Stimulated activated naive CD8-positive, alpha-beta T cell treated with anti-CD3 and anti-CD28 coated beads, Interleukin-15, Interleukin-2, amounts not matched to agents 100 ng/mL and 50 ng/mL, for 24 hours (primary cell): ENCODE measurements around the gene SLC45A1.

Source experiments
- H3K27ac Mint-ChIP-seq: one replicate; pipeline ENCODE4 v1.8.0; 2021; ENCODE audit warnings: mild to moderate bottlenecking, mixed read lengths
- H3K27me3 Mint-ChIP-seq: one replicate; pipeline ENCODE4 v1.8.0; 2021; ENCODE audit warnings: mixed read lengths
- H3K36me3 Mint-ChIP-seq: one replicate; pipeline ENCODE4 v1.8.0; 2021; ENCODE audit warnings: low read depth, mixed read lengths
- H3K4me1 Mint-ChIP-seq: one replicate; pipeline ENCODE4 v1.8.0; 2021; ENCODE audit warnings: low read depth, mixed read lengths
- H3K4me3 Mint-ChIP-seq: one replicate; pipeline ENCODE4 v1.8.0; 2021; ENCODE audit warnings: mild to moderate bottlenecking, mixed read lengths
- H3K9me3 Mint-ChIP-seq: one replicate; pipeline ENCODE4 v1.8.0; 2021; ENCODE audit warnings: mixed read lengths

SLC45A1 gene

DNA sequence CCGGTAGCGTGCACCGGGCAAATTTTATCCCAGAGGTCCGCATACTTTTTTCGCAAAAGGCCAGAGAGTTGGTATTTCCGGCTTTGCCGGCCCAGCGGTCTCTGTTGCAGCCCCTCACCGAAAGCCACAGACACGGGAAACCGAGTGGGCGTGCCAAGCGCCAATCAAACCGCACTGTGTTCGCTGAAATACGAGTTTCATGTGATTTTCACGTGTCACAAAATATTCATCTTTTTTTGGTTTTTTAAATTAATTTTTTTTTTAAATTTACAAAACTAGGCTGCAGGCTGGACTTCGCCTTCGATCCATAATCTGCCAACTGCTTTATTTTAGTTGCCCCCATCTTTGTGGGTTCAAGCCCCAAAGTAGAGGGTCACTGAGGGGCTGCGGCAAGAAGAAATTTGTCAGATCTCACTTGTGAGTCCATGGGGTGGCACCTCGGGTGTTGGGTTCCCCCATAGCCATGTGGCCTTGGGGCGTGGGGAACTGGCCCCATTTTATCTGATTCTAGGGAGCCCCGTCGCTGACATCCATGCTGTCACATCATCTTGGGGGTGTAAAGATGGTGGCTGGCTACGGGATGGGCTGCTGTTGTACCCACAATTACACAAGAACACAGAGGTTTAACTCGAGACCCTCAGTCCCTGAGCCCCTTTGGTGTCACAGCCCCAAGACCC, 20.8 kb downstream of the SLC45A1 start:
- peaks cover 3% of the 10 kb centered on the region for H3K9me3 Mint-ChIP-seq
- no peak overlapping the region for H3K27ac Mint-ChIP-seq
- H3K4me1 Mint-ChIP-seq, result no peaks in the 10 kb centered on the region
- H3K36me3 Mint-ChIP-seq, result peaks cover 4% of the 10 kb centered on the region
- no peak overlapping the region for H3K4me3 Mint-ChIP-seq
- no peaks in the 10 kb centered on the region for H3K27me3 Mint-ChIP-seq

- Mint-ChIP-seq H3K4me3 (no peak overlapping the region), H3K4me1 (no peaks in the 10 kb centered on the region), H3K36me3 (peaks cover 4% of the 10 kb centered on the region), H3K9me3 (peaks cover 3% of the 10 kb centered on the region), H3K27ac (no peak overlapping the region), H3K27me3 (no peaks in the 10 kb centered on the region)
Measured at GRCh38 chr1:8339203-8339600, 21.3 kb downstream of the SLC45A1 start.

DNA sequence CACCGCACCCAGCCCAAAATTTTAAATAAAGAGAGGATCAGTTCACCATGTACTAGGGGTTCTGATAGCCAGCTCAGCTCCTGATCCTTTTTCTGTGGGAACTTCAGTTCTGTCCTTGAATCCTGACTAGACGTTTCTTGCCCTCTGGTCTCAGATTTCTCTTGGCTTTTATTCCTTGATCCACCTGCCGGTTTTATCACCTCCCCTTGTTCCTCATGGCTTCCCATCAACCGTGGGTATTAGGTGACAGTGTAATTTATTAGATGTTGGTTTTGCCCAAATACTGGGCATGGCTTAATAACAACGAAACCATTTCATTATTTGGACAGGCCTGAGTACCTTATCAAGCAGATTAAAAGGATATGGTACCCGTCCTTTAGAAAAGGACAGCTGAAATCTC, 22.5 kb downstream of the SLC45A1 start:
- Mint-ChIP-seq H3K9me3 (peaks cover 3% of the 10 kb centered on the region), H3K4me1 (no peaks in the 10 kb centered on the region), H3K4me3 (no peak overlapping the region), H3K27ac (no peak overlapping the region), H3K27me3 (no peaks in the 10 kb centered on the region), H3K36me3 (peaks cover 4% of the 10 kb centered on the region)

- Mint-ChIP-seq H3K27me3 (no peaks in the 10 kb centered on the region), H3K36me3 (no peaks in the 10 kb centered on the region), H3K4me1 (no peaks in the 10 kb centered on the region), H3K9me3 (no peaks in the 10 kb centered on the region), H3K4me3 (no peak overlapping the region), H3K27ac (no peak overlapping the region)
Measured at GRCh38 chr1:8342325-8342724, 24.4 kb downstream of the SLC45A1 start.

DNA sequence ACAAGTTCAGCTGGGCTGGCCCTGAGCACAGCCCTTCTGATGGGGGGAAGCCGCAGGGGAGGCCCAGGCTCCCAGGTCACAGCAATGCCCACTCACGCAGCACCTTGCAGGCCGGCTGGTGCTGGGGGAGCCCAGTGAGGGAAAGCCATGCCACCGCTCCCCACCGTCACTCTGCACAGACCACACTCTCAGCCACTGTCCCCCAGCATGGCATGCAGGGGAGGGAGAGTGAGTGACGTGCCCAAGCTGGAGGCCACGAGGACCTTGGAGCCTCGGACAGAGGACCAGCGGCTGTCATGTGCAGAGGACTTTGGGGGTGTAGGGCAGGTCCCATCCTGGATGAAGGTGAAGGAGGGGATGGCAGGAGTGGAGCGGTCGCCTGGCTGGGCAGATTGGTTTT, 25.1 kb downstream of the SLC45A1 start:
- no peak overlapping the region for H3K27ac Mint-ChIP-seq
- no peak overlapping the region for H3K4me3 Mint-ChIP-seq
- no peaks in the 10 kb centered on the region for H3K9me3 Mint-ChIP-seq
- H3K4me1 Mint-ChIP-seq, result no peaks in the 10 kb centered on the region
- H3K36me3 Mint-ChIP-seq, result no peaks in the 10 kb centered on the region
- H3K27me3 Mint-ChIP-seq, result no peaks in the 10 kb centered on the region

DNA sequence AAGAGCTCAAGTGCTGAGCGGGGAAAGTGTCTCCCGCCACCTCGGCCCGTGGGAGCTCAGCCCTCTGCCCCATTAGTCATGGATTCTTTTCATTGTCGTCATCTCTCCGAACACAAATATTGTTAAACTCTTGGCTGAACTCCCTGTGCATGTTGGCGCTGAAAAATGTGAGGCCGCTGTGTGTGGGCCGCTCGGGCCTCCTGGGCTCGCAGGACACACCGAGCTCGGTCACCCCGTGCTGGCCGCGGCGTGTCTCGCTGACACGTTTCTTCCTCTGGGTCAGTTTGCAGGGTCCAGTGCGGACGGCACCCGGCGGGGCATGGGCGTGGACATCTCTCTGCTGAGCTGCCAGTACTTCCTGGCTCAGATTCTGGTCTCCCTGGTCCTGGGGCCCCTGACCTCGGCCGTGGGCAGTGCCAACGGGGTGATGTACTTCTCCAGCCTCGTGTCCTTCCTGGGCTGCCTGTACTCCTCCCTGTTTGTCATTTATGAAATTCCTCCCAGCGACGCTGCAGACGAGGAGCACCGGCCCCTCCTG, 25.6 kb downstream of the SLC45A1 start:
- H3K4me1 Mint-ChIP-seq, result no peaks in the 10 kb centered on the region
- no peaks in the 10 kb centered on the region for H3K36me3 Mint-ChIP-seq
- no peak overlapping the region for H3K27ac Mint-ChIP-seq
- H3K9me3 Mint-ChIP-seq, result no peaks in the 10 kb centered on the region
- no peaks in the 10 kb centered on the region for H3K27me3 Mint-ChIP-seq
- H3K4me3 Mint-ChIP-seq, result no peak overlapping the region

DNA sequence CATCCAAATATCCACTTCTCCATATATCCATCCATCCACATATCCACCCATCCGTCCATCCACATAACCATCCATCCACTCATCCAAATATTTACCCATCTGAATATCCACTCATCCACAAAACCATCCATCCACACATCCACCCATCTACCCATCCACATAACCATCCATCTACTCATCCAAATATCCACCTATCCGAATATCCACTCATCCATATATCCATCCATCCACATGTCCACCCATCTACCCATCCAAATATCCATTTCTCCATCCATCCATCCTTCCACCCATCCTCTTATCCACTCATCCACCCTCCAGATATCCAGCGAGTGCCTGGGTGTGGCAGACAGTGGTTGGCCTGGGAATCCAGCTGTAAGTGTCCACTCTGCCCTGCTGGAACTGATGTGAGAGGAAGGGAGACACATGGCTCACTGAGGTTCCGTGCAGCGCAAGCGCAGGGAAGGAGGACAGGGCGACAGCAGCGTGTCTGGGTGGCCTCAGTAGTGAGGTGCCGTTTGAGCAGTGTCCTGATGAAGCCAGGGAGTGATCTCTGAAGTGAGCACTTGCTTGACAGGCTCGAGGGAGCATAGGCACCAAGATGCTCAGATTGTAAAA, 27.1 kb downstream of the SLC45A1 start:
- H3K27me3 Mint-ChIP-seq, result no peaks in the 10 kb centered on the region
- H3K4me1 Mint-ChIP-seq, result no peaks in the 10 kb centered on the region
- H3K27ac Mint-ChIP-seq, result no peak overlapping the region
- H3K36me3 Mint-ChIP-seq, result no peaks in the 10 kb centered on the region
- H3K4me3 Mint-ChIP-seq, result no peak overlapping the region
- H3K9me3 Mint-ChIP-seq, result no peaks in the 10 kb centered on the region

DNA sequence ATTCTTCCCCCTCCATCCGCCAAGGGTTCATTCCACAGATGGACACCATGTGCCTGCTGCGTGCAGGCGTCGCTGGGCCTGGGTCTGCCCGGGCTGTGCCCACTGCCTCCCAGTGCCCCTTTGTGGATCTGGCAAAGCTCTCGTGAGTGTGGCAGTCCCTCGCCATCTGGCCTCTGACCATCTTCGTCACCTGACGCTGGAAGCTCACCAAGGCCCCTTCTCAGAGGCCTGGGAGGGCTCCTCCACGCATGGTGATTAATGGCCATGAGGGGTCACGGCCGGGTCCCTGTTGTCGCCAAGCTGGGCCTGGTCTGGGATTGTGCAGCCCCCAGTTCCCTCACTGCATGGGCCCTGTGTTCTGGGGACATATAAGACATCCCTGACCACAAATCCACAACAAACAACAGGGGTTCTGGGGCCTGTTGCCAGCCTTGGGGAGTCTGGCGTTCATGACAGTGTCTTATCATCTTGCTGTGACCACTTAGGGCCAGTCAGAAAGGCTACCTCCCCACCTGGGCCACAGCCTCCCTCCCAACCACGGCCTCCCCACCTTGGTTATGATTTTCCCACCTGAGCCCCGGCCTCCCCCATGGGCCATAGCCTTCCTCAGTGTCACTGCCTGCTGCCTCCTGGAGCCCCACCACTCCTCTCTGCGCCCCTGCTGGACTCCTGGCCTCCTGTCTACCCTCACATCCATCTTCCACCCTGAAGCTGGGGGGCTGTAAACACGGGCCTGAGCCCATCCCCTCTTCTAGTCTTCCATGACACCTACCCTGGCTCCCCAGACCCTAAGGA, 27.9 kb downstream of the SLC45A1 start:
- Mint-ChIP-seq H3K9me3 (no peaks in the 10 kb centered on the region), H3K4me1 (no peaks in the 10 kb centered on the region), H3K4me3 (no peak overlapping the region), H3K27ac (no peak overlapping the region), H3K27me3 (no peaks in the 10 kb centered on the region), H3K36me3 (no peaks in the 10 kb centered on the region)

DNA sequence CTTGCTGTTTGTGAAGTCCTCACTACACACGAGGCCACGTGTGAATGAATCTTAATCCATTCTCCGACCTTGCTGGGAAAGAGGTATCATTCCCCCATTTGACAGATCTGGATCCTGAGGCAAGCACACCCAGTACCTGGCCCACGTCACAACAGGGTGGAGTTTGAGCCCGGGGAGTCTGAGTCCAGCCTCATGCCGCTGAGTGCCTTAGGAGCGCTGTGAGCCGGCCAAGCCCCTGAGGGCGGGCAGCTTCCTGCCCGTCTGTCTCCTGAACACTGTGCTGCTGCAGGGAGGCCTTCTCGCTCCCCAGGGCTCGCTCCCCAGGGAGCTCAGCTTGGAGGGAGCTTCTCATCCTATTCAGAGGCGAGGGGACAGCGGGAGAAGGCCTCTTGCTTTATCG, 29.7 kb downstream of the SLC45A1 start:
- Mint-ChIP-seq H3K4me3 (no peak overlapping the region), H3K27me3 (no peaks in the 10 kb centered on the region), H3K36me3 (no peaks in the 10 kb centered on the region), H3K9me3 (no peaks in the 10 kb centered on the region), H3K27ac (no peak overlapping the region), H3K4me1 (no peaks in the 10 kb centered on the region)

- no peak overlapping the region for H3K4me3 Mint-ChIP-seq
- no peaks in the 10 kb centered on the region for H3K9me3 Mint-ChIP-seq
- no peaks in the 10 kb centered on the region for H3K27me3 Mint-ChIP-seq
- H3K36me3 Mint-ChIP-seq, result peaks cover 5% of the 10 kb centered on the region
- H3K27ac Mint-ChIP-seq, result no peak overlapping the region
- H3K4me1 Mint-ChIP-seq, result no peaks in the 10 kb centered on the region
Measured at GRCh38 chr1:8348047-8348776, 30.3 kb downstream of the SLC45A1 start.

DNA sequence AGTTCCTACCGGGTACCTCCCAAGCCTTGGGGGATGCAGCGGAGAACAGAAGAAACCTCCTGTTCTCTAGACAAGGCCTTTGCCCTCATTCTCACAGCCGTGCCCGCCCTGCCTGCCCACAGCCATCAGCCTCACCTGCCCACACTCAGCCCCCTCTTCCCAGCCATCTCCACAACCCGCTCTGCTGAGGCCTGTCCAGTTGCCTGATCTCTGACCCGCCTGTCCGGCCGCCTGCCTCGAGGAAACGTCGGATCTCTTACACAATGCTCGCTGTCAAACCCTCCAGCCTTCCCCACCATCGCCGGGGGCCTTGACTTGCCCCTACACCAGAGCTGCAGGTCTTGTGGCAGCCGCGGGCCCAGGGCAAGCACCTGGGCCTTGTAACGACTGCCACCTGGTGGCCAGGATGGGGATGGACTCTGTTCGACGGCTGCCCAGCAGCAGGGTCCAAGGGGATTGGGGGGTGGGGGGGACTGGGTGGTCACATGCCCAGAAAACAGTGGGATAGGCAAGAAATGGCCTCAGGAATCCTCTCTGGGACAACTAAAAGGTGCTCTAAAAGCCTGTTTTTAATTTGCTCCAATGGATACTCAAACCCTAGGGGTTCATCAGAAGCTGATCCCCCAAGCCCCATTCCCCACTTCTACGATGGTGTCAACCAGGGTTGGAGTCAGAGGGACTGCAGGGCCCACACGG, 31.0 kb downstream of the SLC45A1 start:
- H3K4me1 Mint-ChIP-seq, result no peaks in the 10 kb centered on the region
- H3K27ac Mint-ChIP-seq, result no peak overlapping the region
- H3K9me3 Mint-ChIP-seq, result no peaks in the 10 kb centered on the region
- H3K4me3 Mint-ChIP-seq, result no peak overlapping the region
- H3K36me3 Mint-ChIP-seq, result peaks cover 5% of the 10 kb centered on the region
- H3K27me3 Mint-ChIP-seq, result no peaks in the 10 kb centered on the region

DNA sequence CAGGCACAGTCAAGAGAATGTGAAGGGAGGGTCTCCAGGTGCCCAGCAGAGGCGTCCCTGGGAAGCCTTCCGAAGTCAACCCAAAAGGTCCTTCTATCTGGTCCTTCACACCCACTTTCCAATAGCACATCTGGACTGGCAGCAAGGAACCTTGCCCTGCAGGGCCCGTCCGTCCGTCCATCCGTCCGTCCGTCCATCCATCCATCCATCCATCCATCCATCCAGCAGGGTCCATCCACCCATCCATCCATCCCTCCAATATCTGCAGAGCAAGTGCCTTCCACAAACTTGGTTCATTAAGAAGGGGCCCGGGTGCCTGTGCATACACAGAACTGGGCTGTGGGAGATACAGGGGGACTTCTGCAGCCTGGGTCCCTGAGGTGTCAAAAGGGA, 31.6 kb downstream of the SLC45A1 start:
- H3K27me3 Mint-ChIP-seq, result no peaks in the 10 kb centered on the region
- no peaks in the 10 kb centered on the region for H3K4me1 Mint-ChIP-seq
- H3K9me3 Mint-ChIP-seq, result no peaks in the 10 kb centered on the region
- no peak overlapping the region for H3K4me3 Mint-ChIP-seq
- H3K36me3 Mint-ChIP-seq, result peaks cover 6% of the 10 kb centered on the region
- H3K27ac Mint-ChIP-seq, result no peak overlapping the region

DNA sequence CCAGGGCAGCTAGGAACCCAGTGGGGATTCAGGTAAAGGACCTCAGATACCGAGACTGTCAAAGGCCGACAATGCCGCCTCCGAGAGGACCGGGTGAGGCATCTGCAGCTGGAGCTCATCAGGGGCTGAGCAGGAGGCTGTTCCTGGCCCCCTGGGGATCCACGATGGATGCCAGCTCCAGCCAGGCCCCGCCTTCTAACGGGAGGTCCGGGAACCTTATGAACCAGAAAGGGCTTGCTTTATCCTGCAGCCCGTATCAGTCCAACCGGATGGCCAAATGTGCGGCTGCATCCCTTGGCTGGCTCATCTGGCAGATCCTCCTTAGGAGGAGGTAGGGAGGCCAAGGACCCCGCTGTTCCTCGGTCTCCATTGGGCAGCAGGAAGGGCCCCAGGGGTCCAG, 32.0 kb downstream of the SLC45A1 start:
- Mint-ChIP-seq H3K27ac (no peak overlapping the region), H3K4me1 (no peaks in the 10 kb centered on the region), H3K27me3 (no peaks in the 10 kb centered on the region), H3K36me3 (peaks cover 11% of the 10 kb centered on the region), H3K4me3 (no peak overlapping the region), H3K9me3 (no peaks in the 10 kb centered on the region)

GRCh38 chr1:8350914-8351684, 33.2 kb downstream of the SLC45A1 start:
- Mint-ChIP-seq H3K4me3 (no peak overlapping the region), H3K4me1 (no peaks in the 10 kb centered on the region), H3K27ac (no peak overlapping the region), H3K36me3 (peaks cover 18% of the 10 kb centered on the region), H3K27me3 (no peaks in the 10 kb centered on the region), H3K9me3 (no peaks in the 10 kb centered on the region)
